Retinal pigment epithelial cell (primary cell): ENCODE results near the gene LAMP5.

Experiments used
- DNase-seq: peaks from one replicate; pipeline ENCODE4 v3.0.0-alpha.2; 2010; ENCODE audit warnings: low read depth
- H3K4me3 ChIP-seq: 2 replicates; pipeline ENCODE4 v1.5.1; 2011; ENCODE audit warnings: mild to moderate bottlenecking, low read length, control low read depth, moderate library complexity
- TF ChIP-seq, protein P1 (sequence below): conservative IDR thresholded peaks from 2 replicates; pipeline ENCODE4 v1.5.1; 2011; ENCODE audit warnings: low read depth, low read length, control low read depth, inconsistent platforms

Gene LAMP5

GRCh38 chr20:9572670-9573069 is 58.3 kb downstream of the LAMP5 start:
- no peak overlapping the region for H3K4me3 ChIP-seq
- no peak for DNase-seq
- TF ChIP-seq, protein P1, sequence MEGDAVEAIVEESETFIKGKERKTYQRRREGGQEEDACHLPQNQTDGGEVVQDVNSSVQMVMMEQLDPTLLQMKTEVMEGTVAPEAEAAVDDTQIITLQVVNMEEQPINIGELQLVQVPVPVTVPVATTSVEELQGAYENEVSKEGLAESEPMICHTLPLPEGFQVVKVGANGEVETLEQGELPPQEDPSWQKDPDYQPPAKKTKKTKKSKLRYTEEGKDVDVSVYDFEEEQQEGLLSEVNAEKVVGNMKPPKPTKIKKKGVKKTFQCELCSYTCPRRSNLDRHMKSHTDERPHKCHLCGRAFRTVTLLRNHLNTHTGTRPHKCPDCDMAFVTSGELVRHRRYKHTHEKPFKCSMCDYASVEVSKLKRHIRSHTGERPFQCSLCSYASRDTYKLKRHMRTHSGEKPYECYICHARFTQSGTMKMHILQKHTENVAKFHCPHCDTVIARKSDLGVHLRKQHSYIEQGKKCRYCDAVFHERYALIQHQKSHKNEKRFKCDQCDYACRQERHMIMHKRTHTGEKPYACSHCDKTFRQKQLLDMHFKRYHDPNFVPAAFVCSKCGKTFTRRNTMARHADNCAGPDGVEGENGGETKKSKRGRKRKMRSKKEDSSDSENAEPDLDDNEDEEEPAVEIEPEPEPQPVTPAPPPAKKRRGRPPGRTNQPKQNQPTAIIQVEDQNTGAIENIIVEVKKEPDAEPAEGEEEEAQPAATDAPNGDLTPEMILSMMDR = no peak

DNA sequence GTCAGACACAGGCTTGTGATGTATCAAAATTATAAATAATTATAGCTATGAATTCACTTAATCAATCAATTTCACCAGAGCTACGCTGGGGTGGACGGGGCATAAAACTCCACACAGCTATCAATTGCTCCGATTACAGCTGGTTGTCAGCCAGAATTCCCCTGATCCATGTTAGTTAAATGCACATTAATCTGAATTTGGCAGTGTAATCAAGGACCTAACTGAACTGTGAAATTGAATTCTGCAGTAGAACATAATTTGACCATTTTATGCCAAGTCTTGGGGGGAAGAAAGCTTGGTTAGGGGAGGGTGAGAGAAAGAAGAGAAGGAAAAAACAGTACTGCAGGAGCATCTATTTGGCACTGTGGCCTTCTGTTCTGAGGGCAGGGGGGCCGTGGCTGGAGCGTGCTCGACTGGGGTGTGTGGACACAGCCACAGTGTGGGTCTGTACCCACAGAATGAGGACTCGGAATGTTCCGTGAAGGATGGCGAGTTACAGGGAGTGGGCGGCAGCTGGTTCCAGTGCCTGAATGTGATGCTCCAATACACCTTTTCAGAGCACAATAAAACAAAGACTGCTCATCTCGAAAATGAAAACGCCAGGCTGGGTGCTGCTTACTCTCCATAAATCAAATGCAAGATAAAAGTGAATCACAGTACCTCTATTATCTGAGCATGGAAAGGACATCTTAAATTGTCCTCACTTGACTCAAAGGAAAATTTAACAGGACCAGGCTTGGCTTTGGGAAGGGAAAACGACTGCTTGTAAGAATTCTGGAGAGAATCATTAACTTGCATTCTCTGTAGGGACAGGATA is 59.2 kb downstream of the LAMP5 start:
- no peak overlapping the region for H3K4me3 ChIP-seq
- TF ChIP-seq, protein P1 = no peak
- no peak for DNase-seq

DNA sequence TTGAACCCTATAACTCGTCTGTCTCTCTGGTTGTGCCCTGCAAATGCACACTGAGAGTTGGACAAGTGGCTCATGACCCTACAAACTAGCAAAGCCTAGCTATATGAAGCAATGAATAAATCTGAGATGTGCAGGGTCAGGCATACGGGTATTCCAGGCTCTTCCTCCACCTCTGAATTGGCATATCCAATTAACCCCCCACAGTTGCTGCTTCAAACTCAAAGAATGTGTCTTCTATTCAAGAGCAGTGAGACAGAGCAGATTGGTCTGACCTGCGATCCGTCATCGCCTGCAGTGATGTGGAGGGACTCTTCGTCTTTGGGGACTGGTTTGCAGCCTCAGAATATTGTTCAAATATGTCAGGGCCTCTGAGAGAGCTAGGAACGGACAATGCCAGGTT is 59.8 kb downstream of the LAMP5 start:
- TF ChIP-seq, protein P1 = no peak

GRCh38 chr20:9574776-9575175 is 60.4 kb downstream of the LAMP5 start:
- no peak for DNase-seq
- no peak overlapping the region for H3K4me3 ChIP-seq
- TF ChIP-seq, protein P1 = no peak

More for the DNA sequence above, 59.8 kb downstream of the LAMP5 start:
- H3K4me3 ChIP-seq = no peak overlapping the region
- DNase-seq = no peak

DNA sequence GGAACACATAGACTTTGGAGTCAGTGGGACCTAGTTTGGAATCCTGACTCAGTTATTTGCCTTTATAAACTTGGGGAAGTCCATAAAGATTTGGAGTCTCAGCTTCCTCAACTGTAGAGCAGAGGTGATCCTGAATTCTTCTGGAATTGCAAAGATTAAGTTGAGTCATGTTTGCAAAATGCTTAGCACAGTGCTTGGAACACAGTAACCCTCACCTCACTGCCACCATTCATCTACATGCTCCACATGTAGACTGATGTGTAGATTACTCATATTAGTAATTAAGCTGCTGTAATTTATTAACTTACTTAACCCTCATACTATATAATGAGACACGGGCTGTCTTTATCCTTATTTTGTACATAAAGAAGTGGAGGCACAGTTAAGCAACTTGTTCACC is 61.4 kb downstream of the LAMP5 start:
- DNase-seq = no peak
- no peak overlapping the region for H3K4me3 ChIP-seq
- TF ChIP-seq, protein P1 = no peak

- TF ChIP-seq, protein P1 = no peak
- no peak for DNase-seq
- H3K4me3 ChIP-seq = no peak overlapping the region
Measured at GRCh38 chr20:9576695-9577094, 62.3 kb downstream of the LAMP5 start.

DNA sequence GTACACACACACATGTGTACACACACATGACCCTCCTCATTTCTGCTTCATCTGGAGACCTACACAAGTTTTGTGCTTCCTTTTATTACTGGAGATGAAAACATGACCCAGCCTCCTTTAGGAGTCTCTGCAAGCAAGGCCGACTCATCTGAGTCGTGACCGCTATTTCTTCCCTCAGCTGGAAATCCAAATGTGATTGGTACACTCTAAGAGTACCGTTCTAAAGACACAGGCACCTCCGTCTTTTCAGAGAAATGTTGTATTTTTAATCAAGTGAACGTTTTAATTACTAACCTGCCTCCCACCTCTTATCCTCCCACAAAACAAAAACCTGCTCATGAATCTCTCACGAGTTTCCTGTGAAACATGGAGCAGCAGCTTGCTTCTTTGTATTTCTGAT is 63.0 kb downstream of the LAMP5 start:
- TF ChIP-seq, protein P1 = no peak
- DNase-seq = no peak
- no peak overlapping the region for H3K4me3 ChIP-seq
